GM19372 (cell line): ENCODE measurements around the gene GRIP2.

Experiments
- ATAC-seq: cut with Tn5 transposase; IDR thresholded peaks from one replicate; pipeline ENCODE4 v1.9.1; 2021; ENCODE audit warnings: mild to moderate bottlenecking, low read depth, moderate library complexity; ENCODE audit not compliant: unreplicated experiment

GRIP2 gene

GRCh38 chr3:14539742-14540491, at the start of gene GRIP2:
Gene GRIP2, minus strand, starts transcription at chr3:14540342. Its CDS starts 34 bp downstream, at chr3:14540308.
- no peak for ATAC-seq

- no peak for ATAC-seq
Measured at GRCh38 chr3:14588425-14589112, 48.4 kb upstream of the GRIP2 start.

GRCh38 chr3:14587740-14588360, 47.7 kb upstream of the GRIP2 start:
- ATAC-seq: no peak

GRCh38 chr3:14586611-14587010, 46.5 kb upstream of the GRIP2 start:
- ATAC-seq: no peak

GRCh38 chr3:14583548-14584091, 43.5 kb upstream of the GRIP2 start:
- no peak for ATAC-seq

GRCh38 chr3:14582045-14582410, 41.9 kb upstream of the GRIP2 start:
- ATAC-seq: no peak

- no peak for ATAC-seq
Measured at GRCh38 chr3:14581334-14582044, 41.3 kb upstream of the GRIP2 start.

- ATAC-seq: no peak
Measured at GRCh38 chr3:14577897-14578296, 37.8 kb upstream of the GRIP2 start.

GRCh38 chr3:14576163-14576562, 36.0 kb upstream of the GRIP2 start:
- no peak for ATAC-seq

- no peak for ATAC-seq
Measured at GRCh38 chr3:14574183-14574582, 34.0 kb upstream of the GRIP2 start.

- no peak for ATAC-seq
Measured at GRCh38 chr3:14573706-14574105, 33.6 kb upstream of the GRIP2 start.

- no peak for ATAC-seq
Measured at GRCh38 chr3:14570864-14571263, 30.7 kb upstream of the GRIP2 start.

GRCh38 chr3:14570089-14570488, 29.9 kb upstream of the GRIP2 start:
- no peak for ATAC-seq

- no peak for ATAC-seq
Measured at GRCh38 chr3:14569474-14570000, 29.4 kb upstream of the GRIP2 start.

- no peak for ATAC-seq
Measured at GRCh38 chr3:14568269-14568668, 28.1 kb upstream of the GRIP2 start.

GRCh38 chr3:14566812-14567211, 26.7 kb upstream of the GRIP2 start:
- no peak for ATAC-seq

- ATAC-seq: no peak
Measured at GRCh38 chr3:14565868-14566588, 25.9 kb upstream of the GRIP2 start.

GRCh38 chr3:14564741-14565140, 24.6 kb upstream of the GRIP2 start:
- no peak for ATAC-seq

- ATAC-seq: no peak
Measured at GRCh38 chr3:14563946-14564539, 23.9 kb upstream of the GRIP2 start.
